H1 (cell line): ENCODE data around the gene LYRM4. TPM values are rescaled to one million over a fixed set of nuclear protein-coding genes. Genes with fewer than 3 reads are reported as not detected.

Experiments
- CTCF ChIA-PET: fragments of 300-600 bp; sonication (Branson Sonifier 250); formaldehyde crosslinking; loops from one replicate; lab custom pipeline; 2021; ENCODE audit not compliant: partially characterized antibody; lab: Charles Lee
- POLR2A ChIA-PET: fragments of 300-600 bp; sonication (Branson Sonifier 250); formaldehyde crosslinking; loops from one replicate; lab custom pipeline; 2021; ENCODE audit warnings: inconsistent platforms; ENCODE audit not compliant: partially characterized antibody; lab: Charles Lee
- DNase-seq, 2 experiments: peaks; one replicate each; pipeline versions ENCODE4 v3.0.0 to v3.0.0-alpha.2; 2010 to 2022; ENCODE audit warnings: low spot score in 2 of 2, low read depth in 1 of 2, mixed read lengths in 1 of 2
- FAIRE-seq: peaks from 2 replicates; lab custom pipeline; 2011; peaks lifted over from hg19 to GRCh38; lab: Jason Lieb, UNC
- H2AFZ ChIP-seq: 2 replicates; pipeline ENCODE4 v1.8.1; 2012; ENCODE audit warnings: low read length, inconsistent platforms
- H2AK5ac ChIP-seq: 2 replicates; pipeline ENCODE4 v1.6.1; 2013; ENCODE audit warnings: low read depth, low read length
- H2BK120ac ChIP-seq: replicated peaks from 2 replicates; pipeline ENCODE3; 2013; ENCODE audit warnings: low read depth, low read length, inconsistent platforms
- H2BK12ac ChIP-seq: 2 replicates; pipeline ENCODE4 v1.6.1; 2013; ENCODE audit warnings: low read depth, low read length
- H2BK15ac ChIP-seq: 2 replicates; pipeline ENCODE4 v1.6.1; 2013; ENCODE audit warnings: low read length
- H2BK20ac ChIP-seq: 2 replicates; pipeline ENCODE4 v1.6.1; 2013; ENCODE audit warnings: low read length
- H2BK5ac ChIP-seq: 2 replicates; pipeline ENCODE4 v1.6.1; 2013; ENCODE audit warnings: low read depth, low read length
- H3K14ac ChIP-seq: 2 replicates; pipeline ENCODE4 v1.6.1; 2013; ENCODE audit warnings: inconsistent platforms; ENCODE audit not compliant: insufficient read length
- H3K18ac ChIP-seq: 2 replicates; pipeline ENCODE4 v1.6.1; 2013; ENCODE audit warnings: low read length; ENCODE audit errors: extremely low read depth
- H3K23ac ChIP-seq: 2 replicates; pipeline ENCODE4 v1.6.1; 2013; ENCODE audit warnings: inconsistent platforms; ENCODE audit not compliant: insufficient read length
- H3K23me2 ChIP-seq: 2 replicates; pipeline ENCODE4 v1.6.1; 2013; ENCODE audit warnings: low read depth, low read length
- H3K27ac ChIP-seq: 2 replicates; pipeline ENCODE4 v1.6.1; 2011; ENCODE audit warnings: low read depth, low read length, inconsistent platforms
- H3K27me3 ChIP-seq, 4 experiments: replicated peaks in 1 of 4; 1 replicate in 1 of 4; 2 replicates in 3 of 4; pipeline versions ENCODE4 v1.6.1 to v1.8.1; 2011 to 2013; ENCODE audit warnings: low read length in 3 of 4, mild to moderate bottlenecking in 3 of 4, inconsistent platforms in 2 of 4, mixed read lengths in 2 of 4, moderate library complexity in 1 of 4; ENCODE audit not compliant: control insufficient read depth in 3 of 4, insufficient read depth in 3 of 4; ENCODE audit errors: extremely low read depth in 1 of 4
- H3K36me3 ChIP-seq, 4 experiments: 2 replicates each; pipeline versions ENCODE4 v1.6.1 to v1.8.1; 2011 to 2013; ENCODE audit warnings: mild to moderate bottlenecking in 4 of 4, low read length in 3 of 4, moderate library complexity in 2 of 4, control low read depth in 1 of 4, inconsistent platforms in 1 of 4; ENCODE audit not compliant: insufficient read depth in 4 of 4, control insufficient read depth in 2 of 4
- H3K4ac ChIP-seq: replicated peaks from 2 replicates; pipeline ENCODE3; 2013; ENCODE audit warnings: low read length, low read depth, mixed read lengths, inconsistent platforms; ENCODE audit not compliant: insufficient read length
- H3K4me1 ChIP-seq, 4 experiments: replicated peaks in 1 of 4; 1 replicate in 1 of 4; 2 replicates in 3 of 4; pipeline versions ENCODE4 v1.6.1 to v1.8.1; 2011 to 2013; ENCODE audit warnings: low read length in 3 of 4, inconsistent platforms in 2 of 4, mixed read lengths in 1 of 4; ENCODE audit not compliant: insufficient read depth in 4 of 4, control insufficient read depth in 3 of 4
- H3K4me2 ChIP-seq, 2 experiments: 2 replicates each; pipeline versions ENCODE4 v1.6.1 to v1.8.1; 2011 to 2013; ENCODE audit warnings: low read depth in 2 of 2, low read length in 2 of 2, control low read depth in 1 of 2, inconsistent platforms in 1 of 2, mild to moderate bottlenecking in 1 of 2; ENCODE audit not compliant: insufficient read depth in 1 of 2
- H3K4me3 ChIP-seq, 4 experiments: fragments of 200-600, 300-600 bp in 1 of 4; sonication (generic), shearing (Covaris generic), sonication (Bioruptor Twin) in 1 of 4; 2 replicates each; pipeline versions ENCODE4 v1.5.1 to v1.8.1; 2011 to 2016; ENCODE audit warnings: low read length in 4 of 4, low read depth in 3 of 4, control low read depth in 2 of 4, inconsistent platforms in 2 of 4, mild to moderate bottlenecking in 2 of 4, mixed read lengths in 1 of 4, moderate library complexity in 1 of 4; ENCODE audit not compliant: insufficient read depth in 2 of 4; ENCODE audit errors: extremely low read depth in 1 of 4
- H3K56ac ChIP-seq: replicated peaks from 2 replicates; pipeline ENCODE3; 2013; ENCODE audit warnings: low read depth, mild to moderate bottlenecking, mixed read lengths, low read length, inconsistent platforms; ENCODE audit not compliant: insufficient read length
- H3K79me1 ChIP-seq: 2 replicates; pipeline ENCODE4 v1.6.1; 2013; ENCODE audit warnings: low read depth, low read length, control low read depth
- H3K79me2 ChIP-seq, 2 experiments: 2 replicates each; pipeline versions ENCODE4 v1.6.1 to v1.8.1; 2012 to 2013; ENCODE audit warnings: low read length in 2 of 2, mild to moderate bottlenecking in 2 of 2, inconsistent platforms in 1 of 2; ENCODE audit not compliant: insufficient read depth in 2 of 2, control insufficient read depth in 1 of 2
- H3K9ac ChIP-seq, 4 experiments: replicated peaks in 1 of 4; 1 replicate in 1 of 4; 2 replicates in 3 of 4; pipeline versions ENCODE4 v1.6.1 to v1.8.1; 2011 to 2013; ENCODE audit warnings: low read depth in 3 of 4, low read length in 3 of 4, control low read depth in 2 of 4, mild to moderate bottlenecking in 2 of 4, moderate library complexity in 2 of 4, inconsistent platforms in 1 of 4; ENCODE audit errors: extremely low read depth in 1 of 4
- H3K9me3 ChIP-seq, 2 experiments: 2 replicates each; pipeline versions ENCODE4 v1.6.1 to v1.8.1; 2012 to 2013; ENCODE audit warnings: mild to moderate bottlenecking in 2 of 2, moderate library complexity in 2 of 2, control low read depth in 1 of 2, inconsistent platforms in 1 of 2, low read depth in 1 of 2, low read length in 1 of 2, mixed read lengths in 1 of 2; ENCODE audit not compliant: insufficient read depth in 2 of 2
- H4K20me1 ChIP-seq, 2 experiments: replicated peaks in 1 of 2; 2 replicates each; pipeline versions ENCODE3 to v1.8.1; 2011 to 2013; ENCODE audit warnings: inconsistent platforms in 2 of 2, low read length in 2 of 2, mild to moderate bottlenecking in 1 of 2; ENCODE audit not compliant: insufficient read depth in 2 of 2, control insufficient read depth in 1 of 2
- H4K5ac ChIP-seq: 2 replicates; pipeline ENCODE4 v1.6.1; 2013; ENCODE audit warnings: low read length, low read depth, mixed read lengths, inconsistent platforms; ENCODE audit not compliant: insufficient read length
- H4K8ac ChIP-seq: 2 replicates; pipeline ENCODE4 v1.8.0; 2013; ENCODE audit warnings: mild to moderate bottlenecking, moderate library complexity, low read length, inconsistent platforms; ENCODE audit not compliant: insufficient read depth; ENCODE audit errors: extremely low read depth
- H4K91ac ChIP-seq: replicated peaks from 2 replicates; pipeline ENCODE3; 2013; ENCODE audit warnings: low read length, mixed read lengths, inconsistent platforms; ENCODE audit not compliant: insufficient read length
- ASH2L ChIP-seq: fragments of 200-600, 300-600 bp; sonication (generic); IDR thresholded peaks from one replicate; pipeline ENCODE4 v1.7.1; 2017; ENCODE audit warnings: low read length
- CTBP2 ChIP-seq: IDR thresholded peaks from 2 replicates; pipeline ENCODE4 v1.7.0; 2011; ENCODE audit warnings: borderline replicate concordance, mild to moderate bottlenecking, moderate library complexity, mixed read lengths, low read length; ENCODE audit not compliant: insufficient read depth, insufficient read length
- PHF8 ChIP-seq: fragments of 200-600 bp; sonication (generic); conservative IDR thresholded peaks from 2 replicates; pipeline ENCODE4 v1.7.1; 2012; ENCODE audit warnings: low read depth, mild to moderate bottlenecking, inconsistent platforms, low read length, moderate library complexity
- POLR2A ChIP-seq, 2 experiments: IDR thresholded peaks; 1 replicate in 1 of 2; 2 replicates in 1 of 2; pipeline ENCODE4 v1.6.1; 2011; ENCODE audit warnings: low read depth in 2 of 2, low read length in 2 of 2, mild to moderate bottlenecking in 2 of 2; ENCODE audit errors: control extremely low read depth in 1 of 2
- RFX5 ChIP-seq: IDR thresholded peaks from 2 replicates; pipeline ENCODE4 v1.6.1; 2011; ENCODE audit warnings: low read depth, low read length, improper control_type of control experiment, borderline replicate concordance
- SIRT6 ChIP-seq: IDR thresholded peaks from one replicate; pipeline ENCODE4 v1.7.1; 2012; ENCODE audit warnings: low read length, inconsistent platforms
- SIX5 ChIP-seq: IDR thresholded peaks from 2 replicates; pipeline ENCODE4 v1.6.1; 2011; ENCODE audit warnings: mild to moderate bottlenecking, low read depth, low read length
- SP1 ChIP-seq: IDR thresholded peaks from 2 replicates; pipeline ENCODE4 v1.6.1; 2011; ENCODE audit warnings: low read depth, low read length
- SP4 ChIP-seq: IDR thresholded peaks from 2 replicates; pipeline ENCODE4 v1.6.1; 2012; ENCODE audit warnings: low read length, inconsistent platforms
- SUZ12 ChIP-seq: fragments of 200-600 bp; sonication (generic); IDR thresholded peaks from 2 replicates; pipeline ENCODE4 v1.6.1; 2012; ENCODE audit warnings: mild to moderate bottlenecking, inconsistent platforms, low read length, moderate library complexity, mixed read lengths
- WGBS, 2 experiments: shearing (Covaris generic) in 1 of 2; methylation state at CpG; one replicate each; pipeline versions ENCODE4 v1.1.6 to v1.1.7; 2013 to 2015; ENCODE audit warnings: low lambda C conversion rate in 2 of 2, mixed read lengths in 2 of 2, inconsistent platforms in 1 of 2, low coverage in 1 of 2, missing lambda C conversion rate in 1 of 2; ENCODE audit not compliant: insufficient replicate concordance in 2 of 2, insufficient coverage in 1 of 2, insufficient read length in 1 of 2; ENCODE audit errors: extremely low coverage in 1 of 2, missing lambda C conversion rate in 1 of 2; 5-methylcytosine and 5-hydroxymethylcytosine counted together
- polyA plus RNA-seq, 7 experiments: library from polyadenylated mRNA; depleted of rRNA in 3 of 7; stranded (reverse) in 5 of 7; unstranded in 2 of 7; fragments of >200 nt in 5 of 7; fragments of 200-250 nt in 2 of 7; gene quantifications; 1 replicate in 5 of 7; 2 replicates in 1 of 7; 4 replicates in 1 of 7; pipeline versions ENCODE4 v1.2.1 to v1.2.3, GENCODE V29; 2011 to 2013; ENCODE audit warnings: missing spikeins in 2 of 7, mixed read lengths in 2 of 7
- total RNA-seq: library from RNA; stranded (reverse); fragmentation: NEBNext Ultra II Directional; extraction: Animal tissue kit (Norgen Biotek cat#: 25700); gene quantifications from 2 replicates; pipeline ENCODE4 v1.2.1, GENCODE V29; 2021
- TF ChIP-seq, protein P1 (sequence below), 3 experiments: IDR thresholded peaks; 1 replicate in 2 of 3; 2 replicates in 1 of 3; pipeline versions ENCODE4 v1.5.1 to v1.6.1; 2011; ENCODE audit warnings: low read length in 3 of 3, mild to moderate bottlenecking in 3 of 3, inconsistent platforms in 2 of 3, low read depth in 1 of 3, moderate library complexity in 1 of 3; ENCODE audit not compliant: insufficient read depth in 1 of 3; ENCODE audit errors: control extremely low read depth in 1 of 3

LYRM4 gene
- total and polyA plus RNA-seq, 2 of the 8 experiments (the other 6 are each of a cell fraction or from before 2014, with no cell fraction given), result 56.6 to 62.8 TPM

DNA sequence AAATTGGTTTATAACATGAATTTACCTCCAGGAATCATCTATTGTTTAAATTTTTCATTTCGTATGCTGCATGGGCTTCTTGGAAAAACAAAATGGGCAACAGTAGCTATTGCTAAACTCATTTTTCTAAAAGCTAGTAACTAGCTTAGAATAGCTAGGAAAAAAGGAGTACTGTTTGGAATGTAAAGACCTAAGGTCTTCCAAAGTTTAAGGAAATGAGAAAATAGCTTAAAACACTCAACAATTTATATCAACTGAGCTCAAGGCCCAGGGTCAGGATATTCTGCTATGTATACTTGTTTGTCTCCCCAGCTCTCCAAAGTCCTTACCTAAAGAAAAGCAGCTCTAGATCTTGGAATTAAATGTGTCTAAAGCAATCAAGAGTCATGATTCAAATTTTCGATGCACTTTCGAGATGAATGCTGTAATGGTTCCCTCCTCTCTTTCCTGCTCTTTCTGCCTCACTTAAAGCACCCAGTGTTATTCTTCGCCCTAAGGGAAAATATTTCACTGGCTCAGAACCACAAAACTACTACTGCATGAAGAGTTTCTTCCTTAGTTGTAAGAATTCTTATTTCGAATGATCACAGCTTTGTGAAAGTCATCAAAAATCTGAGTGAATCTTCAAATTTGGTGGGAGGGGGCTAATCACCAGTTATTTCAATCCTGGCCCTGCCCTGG lies 41.6 kb downstream of the LYRM4 start:
- H2AFZ ChIP-seq, result no peak overlapping the region
- H2BK15ac ChIP-seq, result no peak overlapping the region
- H4K5ac ChIP-seq, result no peak overlapping the region
- H2BK12ac ChIP-seq, result no peak overlapping the region
- no peaks in the 10 kb centered on the region for H3K79me2 ChIP-seq
- H3K23me2 ChIP-seq, result no peaks in the 10 kb centered on the region
- H3K4me3 ChIP-seq, result no peak overlapping the region
- H3K36me3 ChIP-seq, result peaks cover 0 to 4% (median 3%) of the 10 kb centered on the region in 4 experiments; a peak in 2 of 8 replicates
- ChIA-PET POLR2A (interaction anchor here (0.6 to 1.3 kb wide), 5 partner anchors 12 to 142 kb away, joined by 3 to 4 read pairs (median 3); partner anchors contain the start of genes FARS2 and LYRM4), CTCF (interaction anchor here (0.6 to 11.9 kb wide), 12 partner anchors 9 to 610 kb away, joined by 3 to 129 read pairs (median 5); no protein-coding TSS in a partner anchor)
- 0 out of 7 replicates have a peak, but pooled peaks cover 0 to 2% (median 0%) of the 10 kb centered on the region in 4 experiments for H3K4me1 ChIP-seq
- H4K91ac ChIP-seq, result no peak overlapping the region
- no peak overlapping the region for H2BK120ac ChIP-seq
- no peak overlapping the region for H3K27ac ChIP-seq
- WGBS, 2 experiments, result 80% methylated on average over 5 of the region's 5 CpGs; no CpG with 5 or more reads in 1 of the 2 experiments
- H4K8ac ChIP-seq, result no peak overlapping the region
- H3K4me2 ChIP-seq, result no peak overlapping the region
- no peak overlapping the region for H3K14ac ChIP-seq
- H3K27me3 ChIP-seq, result no peaks in the 10 kb centered on the region
- no peak overlapping the region for H3K23ac ChIP-seq
- no peak for DNase-seq
- no peak for FAIRE-seq
- no peak overlapping the region for H3K18ac ChIP-seq
- H2BK5ac ChIP-seq, result no peak overlapping the region
- no peak overlapping the region for H3K56ac ChIP-seq
- H4K20me1 ChIP-seq, result peaks cover 3 to 4% of the 10 kb centered on the region in 2 experiments
- no peak overlapping the region for H3K9ac ChIP-seq
- H3K79me1 ChIP-seq, result peaks cover 2% of the 10 kb centered on the region; the same call in 1 of the 2 replicates
- H2BK20ac ChIP-seq, result no peak overlapping the region
- H3K4ac ChIP-seq, result no peak overlapping the region
- H2AK5ac ChIP-seq, result no peak overlapping the region
- no peaks in the 10 kb centered on the region for H3K9me3 ChIP-seq
- TF ChIP-seq SP1, result no peak
- TF ChIP-seq POLR2A (IDR thresholded peaks at IDR 0.05; ENCODE audit: control extremely low read depth in 1 of 2, low read depth in 2 of 2, low read length in 2 of 2), result no peak
- no peak for TF ChIP-seq RFX5
- TF ChIP-seq SIRT6, result no peak
- no peak for TF ChIP-seq PHF8
- no peak for TF ChIP-seq ASH2L
- no peak for TF ChIP-seq SP4
- no peak for TF ChIP-seq CTBP2
- TF ChIP-seq, protein P1, sequence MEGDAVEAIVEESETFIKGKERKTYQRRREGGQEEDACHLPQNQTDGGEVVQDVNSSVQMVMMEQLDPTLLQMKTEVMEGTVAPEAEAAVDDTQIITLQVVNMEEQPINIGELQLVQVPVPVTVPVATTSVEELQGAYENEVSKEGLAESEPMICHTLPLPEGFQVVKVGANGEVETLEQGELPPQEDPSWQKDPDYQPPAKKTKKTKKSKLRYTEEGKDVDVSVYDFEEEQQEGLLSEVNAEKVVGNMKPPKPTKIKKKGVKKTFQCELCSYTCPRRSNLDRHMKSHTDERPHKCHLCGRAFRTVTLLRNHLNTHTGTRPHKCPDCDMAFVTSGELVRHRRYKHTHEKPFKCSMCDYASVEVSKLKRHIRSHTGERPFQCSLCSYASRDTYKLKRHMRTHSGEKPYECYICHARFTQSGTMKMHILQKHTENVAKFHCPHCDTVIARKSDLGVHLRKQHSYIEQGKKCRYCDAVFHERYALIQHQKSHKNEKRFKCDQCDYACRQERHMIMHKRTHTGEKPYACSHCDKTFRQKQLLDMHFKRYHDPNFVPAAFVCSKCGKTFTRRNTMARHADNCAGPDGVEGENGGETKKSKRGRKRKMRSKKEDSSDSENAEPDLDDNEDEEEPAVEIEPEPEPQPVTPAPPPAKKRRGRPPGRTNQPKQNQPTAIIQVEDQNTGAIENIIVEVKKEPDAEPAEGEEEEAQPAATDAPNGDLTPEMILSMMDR (IDR thresholded peaks at IDR 0.05; ENCODE audit: control extremely low read depth in 1 of 3, insufficient read depth in 1 of 3, low read depth in 1 of 3, low read length in 3 of 3), result no peak
- no peak for TF ChIP-seq SIX5
- no peak for TF ChIP-seq SUZ12
